HG02943 (cell line): ENCODE data around the gene EXOG.

Experiments used
- ATAC-seq: cut with Tn5 transposase; IDR thresholded peaks from one replicate; pipeline ENCODE4 v1.9.1; 2021; ENCODE audit warnings: mild to moderate bottlenecking, low read depth, moderate library complexity; ENCODE audit not compliant: unreplicated experiment

The EXOG gene

DNA sequence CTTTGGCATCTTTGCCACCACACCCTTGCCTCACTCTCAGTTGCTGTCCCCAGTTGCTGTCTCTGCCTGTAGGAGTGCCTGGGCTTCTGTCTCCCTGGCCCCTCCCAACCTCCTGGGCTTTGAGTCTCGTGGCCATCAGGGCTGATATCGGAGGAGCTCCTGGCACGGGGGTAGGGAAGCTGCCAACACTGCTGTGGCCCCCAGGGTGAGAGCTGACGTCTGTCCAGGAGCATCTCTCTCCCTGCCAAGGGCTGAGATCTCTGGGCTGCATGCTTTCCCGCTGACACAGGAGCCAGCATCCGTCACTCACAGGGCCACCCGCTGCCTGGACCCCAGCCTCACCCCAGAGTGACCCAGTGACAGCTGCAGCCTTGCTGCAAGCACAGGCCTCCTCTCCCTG is 47.4 kb downstream of the EXOG start:
- ATAC-seq, result no peak

DNA sequence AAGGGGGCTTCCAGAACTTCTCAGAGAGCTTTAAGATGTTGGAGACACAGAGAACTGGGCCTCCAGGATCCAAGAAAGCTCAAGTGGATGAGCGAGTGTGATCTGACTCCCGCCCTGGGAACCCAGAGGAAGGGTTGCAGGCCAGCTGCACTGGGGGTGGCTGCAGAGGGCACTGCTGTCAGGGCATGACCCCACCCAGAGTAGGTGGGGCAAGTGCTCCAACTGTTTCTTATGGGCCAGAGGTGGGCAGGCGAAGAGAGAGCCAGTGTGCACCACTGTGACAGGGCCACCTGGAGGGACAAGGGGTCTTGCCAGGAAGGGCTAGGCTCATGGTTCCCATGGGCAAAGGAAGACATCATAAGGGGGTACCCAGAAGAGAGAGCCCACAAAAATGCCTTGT is 48.8 kb downstream of the EXOG start:
- no peak for ATAC-seq

DNA sequence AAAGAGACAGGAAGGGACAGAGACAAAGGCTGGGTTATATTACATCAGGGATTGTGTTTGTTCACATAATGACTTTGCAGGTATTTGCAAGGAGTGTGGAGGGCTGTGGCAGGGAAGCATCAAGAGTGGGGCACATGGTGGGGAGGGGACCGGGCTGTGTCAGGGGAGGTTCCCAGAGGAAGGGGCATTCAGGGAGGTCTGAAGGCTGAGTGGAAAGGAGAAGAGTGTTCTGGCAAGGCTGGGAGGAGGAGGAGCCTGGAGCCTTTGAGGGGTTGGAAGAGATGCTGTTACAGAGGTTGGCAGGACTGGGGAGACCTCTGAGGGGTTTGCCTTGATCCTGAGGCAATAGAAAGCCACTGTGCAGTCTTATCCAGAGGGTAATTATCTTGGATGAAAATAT is 49.4 kb downstream of the EXOG start:
- ATAC-seq, result no peak

DNA sequence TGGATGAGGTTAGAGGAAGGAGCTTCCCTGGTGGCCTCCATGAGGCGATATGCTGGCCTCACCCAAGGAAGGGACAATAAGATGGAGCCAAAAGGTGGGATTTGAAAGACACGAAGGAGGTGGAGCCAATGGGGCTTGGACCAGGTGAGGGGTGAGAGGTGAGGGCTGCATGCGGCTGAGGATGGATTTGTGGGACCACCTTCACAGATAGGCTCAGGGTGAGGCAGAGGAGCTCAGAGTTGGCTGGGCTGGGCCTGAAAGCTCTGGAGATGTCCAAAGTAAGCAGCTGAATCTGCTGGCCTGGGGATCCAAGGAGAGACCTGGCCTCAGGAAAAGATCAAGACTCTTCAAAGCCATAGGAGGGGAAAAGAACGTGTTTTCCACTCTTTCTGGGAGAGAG is 49.8 kb downstream of the EXOG start:
- no peak for ATAC-seq

DNA sequence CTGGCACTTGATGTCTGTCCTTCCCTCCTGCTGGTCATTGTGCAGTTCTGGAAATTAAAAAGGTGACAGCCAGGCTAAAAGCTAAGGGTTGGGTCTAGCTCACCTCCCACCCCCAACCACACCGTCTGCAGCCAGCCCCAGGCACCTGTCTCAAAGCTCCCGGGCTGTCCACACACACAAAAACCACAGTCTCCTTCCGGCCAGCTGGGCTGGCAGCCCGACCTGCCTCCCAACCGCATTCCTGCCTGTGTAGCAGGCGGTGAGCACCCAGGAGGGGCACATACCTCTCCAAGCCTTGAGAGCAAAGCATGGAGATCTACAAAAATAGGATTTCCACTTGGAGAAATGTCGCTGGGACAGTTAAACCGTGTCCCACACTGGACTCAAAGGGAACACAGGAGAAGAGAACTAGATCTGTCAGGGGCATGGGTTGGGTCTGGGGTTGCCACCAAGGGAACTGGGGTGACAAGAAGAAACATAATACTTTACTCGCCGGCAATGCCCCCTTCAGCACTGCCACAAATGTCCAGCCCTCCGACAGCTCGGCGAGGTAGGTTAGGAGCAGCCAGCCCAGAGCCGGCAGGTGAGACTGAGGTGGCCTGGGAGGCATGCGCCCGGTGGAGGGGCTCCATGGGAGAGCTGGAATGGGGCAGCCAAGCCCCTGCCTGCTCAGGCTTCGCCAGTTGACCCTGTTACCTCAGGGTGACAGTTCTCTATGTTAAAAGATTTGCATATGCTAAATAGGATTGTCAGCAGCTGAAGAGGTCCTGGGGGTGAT is 52.2 kb downstream of the EXOG start:
- ATAC-seq, result no peak

GRCh38 chr3:38549082-38549481 is 52.9 kb downstream of the EXOG start:
- ATAC-seq, result no peak

DNA sequence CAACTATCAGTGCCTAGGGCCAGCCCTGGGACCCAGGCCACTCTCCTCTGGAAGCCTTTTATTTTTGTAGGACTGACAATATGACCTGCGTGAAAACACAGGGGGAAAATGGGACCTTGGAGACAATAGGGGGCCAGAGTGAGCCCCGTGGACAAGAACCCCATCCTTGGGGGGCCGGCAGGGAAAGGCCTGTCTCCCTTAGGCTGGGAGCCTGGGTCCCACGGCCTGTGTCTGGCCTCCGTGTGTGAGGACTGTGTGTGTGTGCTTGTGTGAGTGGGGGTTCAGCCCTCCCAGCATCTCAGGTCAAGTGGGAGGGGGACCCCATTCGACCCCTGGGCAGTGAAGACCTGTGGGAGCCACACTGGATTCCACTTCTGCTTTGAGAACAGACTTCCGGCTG is 53.3 kb downstream of the EXOG start:
- no peak for ATAC-seq

- ATAC-seq, result no peak
These were observed 54.1 kb downstream of the EXOG start for GRCh38 chr3:38549957-38550840.

DNA sequence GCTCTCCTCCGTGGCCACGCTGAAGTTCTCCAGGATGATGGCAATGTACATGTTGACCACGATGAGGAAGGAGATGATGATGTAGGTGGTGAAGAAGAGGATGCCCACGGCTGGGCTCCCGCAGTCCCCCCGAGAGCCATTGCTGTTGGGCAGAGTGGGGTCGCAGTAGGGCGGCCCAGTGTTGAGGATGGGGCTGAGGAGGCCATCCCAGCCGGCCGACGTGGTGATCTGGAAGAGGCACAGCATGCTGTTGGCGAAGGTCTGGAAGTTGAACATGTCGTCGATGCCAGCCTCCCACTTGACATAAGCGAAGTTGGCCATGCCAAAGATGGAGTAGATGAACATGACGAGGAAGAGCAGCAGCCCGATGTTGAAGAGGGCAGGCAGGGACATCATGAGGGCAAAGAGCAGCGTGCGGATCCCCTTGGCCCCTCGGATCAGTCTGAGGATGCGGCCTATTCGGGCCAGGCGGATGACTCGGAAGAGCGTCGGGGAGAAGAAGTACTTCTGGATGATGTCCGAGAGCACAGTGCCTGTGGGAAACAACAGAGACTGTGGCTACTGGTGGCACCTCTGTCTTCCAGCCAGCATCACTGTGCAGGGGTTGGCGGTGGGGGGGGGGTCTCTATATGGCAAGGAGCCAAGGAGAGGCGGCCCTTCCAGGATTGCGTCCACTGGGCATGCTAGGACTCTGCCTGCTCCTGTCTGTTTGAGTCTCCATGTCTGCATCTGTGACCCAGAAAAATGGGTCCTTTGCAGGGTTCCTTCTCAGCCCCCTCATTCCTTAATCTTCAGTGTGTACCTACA is 55.1 kb downstream of the EXOG start:
- no peak for ATAC-seq

DNA sequence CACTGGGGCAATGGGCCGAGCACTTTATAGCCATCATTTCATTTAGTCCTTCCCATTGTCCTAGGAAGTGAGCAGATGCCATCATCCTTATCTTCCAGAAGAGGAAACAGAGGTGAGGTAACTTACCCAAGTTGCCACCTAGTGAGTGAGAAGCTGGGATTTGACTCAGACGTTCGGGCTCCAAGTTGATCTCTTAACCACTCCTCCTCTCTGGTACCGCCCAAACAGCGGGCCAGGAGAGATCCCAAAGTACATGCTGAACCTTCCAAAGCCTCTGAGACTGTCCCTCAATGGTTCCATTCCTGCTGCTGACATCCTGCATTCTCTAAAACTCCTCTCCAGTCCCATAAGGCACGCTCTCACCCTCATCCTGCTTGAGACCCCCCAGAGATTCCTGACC is 56.2 kb downstream of the EXOG start:
- no peak for ATAC-seq

DNA sequence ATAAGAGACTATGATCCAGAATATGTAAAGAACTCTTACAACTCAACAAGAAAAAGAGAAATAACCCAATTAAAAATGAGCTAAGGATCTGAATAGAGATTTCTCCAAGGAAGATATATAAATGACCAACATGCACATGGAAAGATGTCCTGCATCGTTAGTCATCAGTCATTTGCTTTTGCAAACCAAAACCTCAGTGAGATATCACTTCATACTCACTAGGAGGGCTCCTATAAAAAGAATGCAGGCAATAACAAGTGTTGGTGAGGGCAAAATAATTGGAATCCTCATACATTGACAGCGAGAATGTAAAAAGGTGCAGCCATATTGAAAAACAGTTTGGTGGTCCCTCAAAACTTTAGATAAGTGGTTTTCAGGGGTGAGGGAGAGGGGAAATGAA is 56.9 kb downstream of the EXOG start:
- no peak for ATAC-seq

DNA sequence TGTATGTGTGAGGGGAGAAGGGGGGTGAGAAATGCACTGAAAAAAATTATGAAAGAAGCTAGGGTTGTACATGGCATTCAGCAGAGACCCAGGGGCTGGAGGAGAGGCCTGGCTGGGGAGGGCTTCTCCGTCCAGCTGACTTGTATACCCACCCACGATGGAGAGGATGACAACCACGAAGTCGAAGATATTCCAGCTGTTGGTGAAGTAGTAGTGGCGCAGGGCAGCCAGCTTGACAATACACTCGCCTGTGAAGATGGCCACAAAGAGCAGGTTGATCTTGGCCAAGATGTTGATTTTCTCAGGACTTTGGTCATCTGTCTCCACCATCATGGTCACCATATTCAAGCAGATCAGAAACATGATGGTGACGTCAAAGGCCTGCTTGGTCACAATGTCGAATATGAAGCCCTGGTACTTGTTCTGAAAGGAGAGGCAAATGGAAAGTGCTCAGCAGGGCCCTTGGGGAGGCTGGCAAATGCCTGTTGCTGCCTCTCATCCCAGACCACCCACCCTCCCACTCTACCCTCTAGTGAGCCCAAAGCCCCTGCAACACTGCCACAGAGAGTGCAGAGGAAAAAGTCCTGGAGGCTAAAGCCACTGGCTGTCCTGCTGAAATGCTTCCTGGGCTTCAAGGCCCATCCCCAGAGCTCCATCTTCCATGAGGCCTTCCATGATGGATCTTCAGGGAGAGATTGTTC is 58.1 kb downstream of the EXOG start:
- no peak for ATAC-seq

DNA sequence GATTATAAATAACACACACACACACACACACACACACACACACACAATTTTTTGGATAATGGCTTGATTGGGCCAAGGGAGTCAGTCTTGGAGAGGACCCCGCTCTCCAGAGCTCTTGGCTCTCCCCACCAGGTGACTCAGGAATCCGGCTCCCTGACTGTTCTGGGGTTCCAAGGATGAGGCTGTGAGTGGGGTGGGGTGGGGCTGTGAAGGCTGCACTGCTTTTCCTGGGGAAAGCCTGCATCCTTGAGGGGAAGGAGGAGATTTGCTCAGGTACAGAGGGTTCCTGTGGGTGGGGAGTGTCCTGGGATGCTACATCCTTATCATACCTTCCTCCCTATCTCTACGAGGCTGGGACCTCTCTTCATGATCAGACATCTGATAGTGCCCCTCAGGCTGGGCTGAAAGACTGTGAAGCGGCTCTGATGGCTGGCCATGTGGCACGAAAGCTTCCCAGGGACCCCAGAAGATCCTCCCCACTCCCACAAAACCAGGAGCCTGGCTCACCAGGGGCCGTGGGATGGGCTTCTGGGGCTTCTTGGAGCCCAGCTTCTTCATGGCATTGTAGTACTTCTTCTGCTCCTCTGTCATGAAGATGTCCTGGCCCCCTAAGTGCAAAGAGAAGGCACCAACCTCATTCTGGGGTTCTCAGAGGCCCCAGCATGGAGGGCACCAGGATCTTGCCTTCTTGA is 59.2 kb downstream of the EXOG start:
- ATAC-seq, result no peak

DNA sequence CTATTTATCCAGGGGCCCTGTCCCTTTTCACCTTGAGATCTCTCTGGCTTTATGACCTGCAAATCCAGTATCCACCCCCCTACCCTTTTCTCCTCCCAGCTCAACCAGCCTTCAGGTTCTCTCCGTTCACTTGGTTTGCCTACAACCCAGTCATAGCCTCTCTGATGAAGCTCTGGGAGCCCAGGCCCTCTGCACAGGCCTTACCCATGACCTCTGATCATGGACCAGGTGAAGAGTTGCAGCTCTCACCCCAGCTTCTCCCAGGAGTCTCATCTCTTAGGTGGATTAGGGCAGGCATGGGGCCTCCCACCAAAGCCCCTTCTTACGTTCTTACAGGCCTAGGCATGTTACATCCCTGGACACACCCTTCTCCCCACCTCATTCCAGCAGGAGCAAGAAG is 59.8 kb downstream of the EXOG start:
- ATAC-seq, result no peak

- ATAC-seq, result no peak
These were observed 60.7 kb downstream of the EXOG start for GRCh38 chr3:38556640-38557358.

- ATAC-seq, result no peak
These were observed 62.7 kb downstream of the EXOG start for GRCh38 chr3:38558864-38559263.

- no peak for ATAC-seq
These were observed 64.1 kb downstream of the EXOG start for GRCh38 chr3:38560284-38560683.

DNA sequence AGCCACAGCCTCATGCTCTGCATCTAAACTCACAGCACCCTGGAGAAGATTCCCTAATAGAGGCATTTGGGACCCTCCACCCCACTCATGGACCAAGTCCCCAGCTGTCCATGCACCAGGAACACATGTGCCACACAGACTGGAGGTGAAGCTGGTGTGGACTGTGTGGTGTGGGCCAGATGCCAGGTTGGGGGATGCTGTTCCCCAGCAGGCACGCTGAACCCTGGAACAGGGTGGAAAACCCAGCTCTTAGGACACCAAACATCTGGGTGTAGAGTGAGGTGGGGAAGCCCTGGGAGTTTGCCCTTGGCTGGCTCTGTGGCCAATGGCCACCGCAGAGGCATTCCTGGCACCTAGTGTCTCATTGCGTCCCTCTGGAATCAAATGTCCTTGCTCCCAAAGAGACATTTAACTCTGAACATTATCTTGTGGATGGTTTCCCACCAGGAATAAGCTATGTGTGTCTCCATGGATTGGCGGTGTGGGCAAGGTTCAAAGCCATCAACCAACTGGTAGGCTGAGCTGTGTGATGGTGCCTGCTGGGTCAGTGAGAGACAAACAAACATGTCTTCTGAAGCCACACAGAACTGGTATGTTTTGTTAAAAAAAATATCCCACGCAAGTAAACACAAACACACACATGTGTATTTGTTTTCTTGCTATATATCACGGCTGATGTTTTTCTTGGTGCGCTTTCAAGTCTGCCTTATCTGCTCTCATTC is 65.0 kb downstream of the EXOG start:
- no peak for ATAC-seq
